PFSK-1 (cell line): ENCODE data around the gene TMEM232.

Source experiments
- POLR2AphosphoS5 ChIP-seq: IDR thresholded peaks from 2 replicates; pipeline ENCODE4 v1.6.1; 2012; ENCODE audit warnings: low read depth, mild to moderate bottlenecking, control low read depth, low read length, moderate library complexity
- SIN3A ChIP-seq: IDR thresholded peaks from 2 replicates; pipeline ENCODE4 v1.6.1; 2012; ENCODE audit warnings: mild to moderate bottlenecking, low read length, moderate library complexity, borderline replicate concordance; ENCODE audit not compliant: insufficient read depth
- TAF1 ChIP-seq: IDR thresholded peaks from 2 replicates; pipeline ENCODE4 v1.6.1; 2012; ENCODE audit warnings: low read length, control low read depth, borderline replicate concordance; ENCODE audit not compliant: insufficient read depth
- TF ChIP-seq, protein P1 (sequence below), 2 experiments: IDR thresholded peaks; 2 replicates each; pipeline versions ENCODE4 v1.6.1 to v1.8.0; 2011 to 2012; ENCODE audit warnings: low read depth in 2 of 2, low read length in 2 of 2, control low read depth in 1 of 2, inconsistent platforms in 1 of 2, mild to moderate bottlenecking in 1 of 2, moderate library complexity in 1 of 2; ENCODE audit not compliant: insufficient read depth in 1 of 2

DNA sequence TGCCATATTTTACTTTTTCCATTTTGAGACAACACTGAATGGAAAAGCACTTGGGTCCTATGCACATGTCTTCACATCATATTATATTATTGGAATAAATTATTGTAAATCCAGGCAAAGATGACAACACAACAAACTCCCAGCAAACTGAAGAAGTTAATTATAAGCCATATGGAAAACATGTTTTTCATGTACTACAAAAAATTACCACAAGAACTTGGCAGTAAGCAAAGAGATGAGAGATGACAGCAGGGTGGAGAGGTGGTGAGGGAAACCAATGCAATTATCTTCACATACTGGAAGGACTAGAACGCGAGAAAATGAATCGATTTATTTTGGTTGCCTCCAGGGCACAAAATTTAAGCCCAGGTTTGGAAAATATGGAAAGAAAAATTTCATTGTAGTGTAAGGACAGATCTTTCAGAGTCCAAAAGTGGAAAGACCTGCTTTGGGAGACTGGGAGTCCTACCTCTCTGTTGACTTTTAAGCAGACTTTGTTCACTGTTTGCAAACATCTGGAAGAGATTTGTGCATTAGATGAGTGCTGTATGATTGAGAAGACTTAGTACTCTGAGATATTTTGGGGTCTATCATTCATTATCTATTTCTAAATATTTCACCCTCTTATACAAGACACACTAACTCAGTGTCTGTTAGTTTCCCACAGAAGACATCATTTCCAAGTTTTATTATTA, 138.0 kb downstream of the TMEM232 start:
- TF ChIP-seq TAF1 (no peak), POLR2AphosphoS5 (no peak), SIN3A (no peak)
- TF ChIP-seq, protein P1, sequence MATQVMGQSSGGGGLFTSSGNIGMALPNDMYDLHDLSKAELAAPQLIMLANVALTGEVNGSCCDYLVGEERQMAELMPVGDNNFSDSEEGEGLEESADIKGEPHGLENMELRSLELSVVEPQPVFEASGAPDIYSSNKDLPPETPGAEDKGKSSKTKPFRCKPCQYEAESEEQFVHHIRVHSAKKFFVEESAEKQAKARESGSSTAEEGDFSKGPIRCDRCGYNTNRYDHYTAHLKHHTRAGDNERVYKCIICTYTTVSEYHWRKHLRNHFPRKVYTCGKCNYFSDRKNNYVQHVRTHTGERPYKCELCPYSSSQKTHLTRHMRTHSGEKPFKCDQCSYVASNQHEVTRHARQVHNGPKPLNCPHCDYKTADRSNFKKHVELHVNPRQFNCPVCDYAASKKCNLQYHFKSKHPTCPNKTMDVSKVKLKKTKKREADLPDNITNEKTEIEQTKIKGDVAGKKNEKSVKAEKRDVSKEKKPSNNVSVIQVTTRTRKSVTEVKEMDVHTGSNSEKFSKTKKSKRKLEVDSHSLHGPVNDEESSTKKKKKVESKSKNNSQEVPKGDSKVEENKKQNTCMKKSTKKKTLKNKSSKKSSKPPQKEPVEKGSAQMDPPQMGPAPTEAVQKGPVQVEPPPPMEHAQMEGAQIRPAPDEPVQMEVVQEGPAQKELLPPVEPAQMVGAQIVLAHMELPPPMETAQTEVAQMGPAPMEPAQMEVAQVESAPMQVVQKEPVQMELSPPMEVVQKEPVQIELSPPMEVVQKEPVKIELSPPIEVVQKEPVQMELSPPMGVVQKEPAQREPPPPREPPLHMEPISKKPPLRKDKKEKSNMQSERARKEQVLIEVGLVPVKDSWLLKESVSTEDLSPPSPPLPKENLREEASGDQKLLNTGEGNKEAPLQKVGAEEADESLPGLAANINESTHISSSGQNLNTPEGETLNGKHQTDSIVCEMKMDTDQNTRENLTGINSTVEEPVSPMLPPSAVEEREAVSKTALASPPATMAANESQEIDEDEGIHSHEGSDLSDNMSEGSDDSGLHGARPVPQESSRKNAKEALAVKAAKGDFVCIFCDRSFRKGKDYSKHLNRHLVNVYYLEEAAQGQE (IDR thresholded peaks at IDR 0.05; ENCODE audit: insufficient read depth in 1 of 2, low read depth in 2 of 2, low read length in 2 of 2), result no peak
